TTC549 (cell line): ENCODE results near the gene ZBTB7B.

Source experiments
- FAIRE-seq: peaks from 2 replicates; lab custom pipeline; 2012; peaks lifted over from hg19 to GRCh38; lab: Jason Lieb, UNC

ZBTB7B gene

DNA sequence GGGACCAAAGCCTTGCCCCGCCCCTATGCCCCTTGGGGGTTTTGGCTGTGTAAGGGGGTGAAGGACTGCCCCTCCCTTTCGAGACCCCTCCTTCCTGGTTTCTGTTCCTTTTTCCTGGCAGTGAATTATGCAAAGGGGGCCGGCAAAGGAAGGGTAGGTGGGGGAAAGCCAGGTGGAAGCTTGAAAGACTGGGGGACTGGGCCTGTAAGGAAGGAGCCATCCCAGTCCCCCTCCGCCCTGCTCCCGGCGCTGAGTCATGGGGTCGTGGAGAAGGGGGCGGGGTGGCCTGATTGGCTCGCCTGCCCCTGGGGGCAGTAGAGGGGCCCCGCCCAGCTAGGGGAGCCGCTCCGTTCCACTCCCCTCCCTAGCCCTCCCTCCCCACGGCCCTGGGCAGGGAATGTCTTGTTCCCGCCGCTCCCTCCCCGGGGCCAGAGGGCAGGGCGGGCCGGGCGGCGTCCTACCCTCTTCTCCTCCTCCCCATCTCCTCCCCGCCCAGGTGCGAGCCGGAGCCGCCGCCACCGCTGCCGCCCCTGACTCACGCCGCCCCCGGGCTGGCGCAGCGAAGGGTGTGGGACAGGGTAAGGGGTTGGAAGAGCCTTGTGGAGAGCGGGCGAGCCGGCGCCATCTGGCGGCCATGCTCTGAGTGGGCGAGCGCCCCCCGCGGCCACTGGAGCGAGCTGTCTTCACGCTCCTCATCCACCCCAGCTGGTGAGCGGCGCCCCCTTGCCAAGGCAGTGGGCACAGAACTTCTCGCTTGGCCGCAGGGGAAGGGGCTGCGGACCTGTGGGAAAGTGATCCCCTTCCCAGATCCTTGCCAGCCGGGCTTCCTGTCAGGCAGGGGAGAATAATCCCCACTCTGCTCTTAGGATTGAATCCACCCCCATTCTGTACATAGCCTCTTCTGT lies 14.7 kb downstream of the ZBTB7B start:
- FAIRE-seq = no peak

DNA sequence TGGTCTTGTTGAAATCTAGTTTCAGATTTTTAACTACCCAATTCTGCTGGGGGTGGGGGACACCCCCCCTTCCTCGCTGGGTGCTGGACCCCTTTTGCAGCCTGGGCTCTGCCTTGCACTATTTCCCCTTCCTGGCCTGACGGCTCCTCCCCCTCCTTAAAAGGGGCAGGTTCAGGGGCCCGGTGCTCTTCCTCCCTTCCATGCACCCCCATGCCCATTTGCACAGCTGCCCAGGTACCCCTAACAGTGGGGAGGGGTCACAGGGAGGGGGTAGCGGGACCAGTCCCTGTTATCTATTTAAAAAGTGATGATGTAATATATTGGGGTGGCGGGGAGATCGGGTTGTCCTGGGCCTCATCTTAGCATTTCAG lies 15.3 kb downstream of the ZBTB7B start:
- no peak for FAIRE-seq

GRCh38 chr1:155018617-155019348 lies 16.2 kb downstream of the ZBTB7B start:
- FAIRE-seq = no peak

- no peak for FAIRE-seq
Observed at GRCh38 chr1:155019377-155020245, 17.0 kb downstream of the ZBTB7B start.

DNA sequence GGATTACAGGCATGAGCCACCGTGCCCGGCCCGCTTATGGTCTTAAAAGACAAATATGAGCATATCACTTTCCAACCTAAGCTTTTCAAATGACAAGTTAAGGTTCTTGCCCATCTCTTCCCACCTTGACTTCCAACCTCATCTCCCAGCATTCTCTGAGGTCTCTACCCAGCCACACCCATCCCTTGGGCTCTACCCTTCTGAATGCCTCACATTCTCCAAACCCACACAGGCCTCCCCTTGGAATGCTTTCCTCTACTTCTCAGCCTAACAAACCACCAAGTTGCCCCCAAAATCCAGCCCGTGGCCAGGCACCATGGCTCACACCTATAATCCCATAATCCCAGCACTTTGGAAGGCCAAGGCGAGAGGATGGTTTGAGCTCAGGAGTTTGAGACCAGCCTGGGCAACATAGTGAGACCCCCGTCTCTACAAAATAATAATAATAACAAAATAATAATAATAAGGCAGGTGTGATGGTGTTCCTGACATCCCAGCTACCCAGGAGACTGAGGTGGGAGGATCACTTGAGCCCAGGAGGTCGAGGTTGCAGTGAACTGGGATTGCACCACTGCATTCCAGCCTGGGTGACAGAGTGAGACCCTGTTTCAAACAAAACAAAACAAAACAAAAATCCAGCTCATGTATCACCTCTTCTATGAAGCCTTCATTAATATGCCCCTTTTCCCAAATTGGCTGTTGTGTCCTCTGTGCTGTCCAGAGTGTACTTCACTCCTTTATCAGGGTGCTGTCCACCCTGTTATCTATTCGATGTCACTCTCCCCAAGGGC lies 19.7 kb downstream of the ZBTB7B start:
- no peak for FAIRE-seq

GRCh38 chr1:155022927-155023236 lies 20.3 kb downstream of the ZBTB7B start:
- no peak for FAIRE-seq

DNA sequence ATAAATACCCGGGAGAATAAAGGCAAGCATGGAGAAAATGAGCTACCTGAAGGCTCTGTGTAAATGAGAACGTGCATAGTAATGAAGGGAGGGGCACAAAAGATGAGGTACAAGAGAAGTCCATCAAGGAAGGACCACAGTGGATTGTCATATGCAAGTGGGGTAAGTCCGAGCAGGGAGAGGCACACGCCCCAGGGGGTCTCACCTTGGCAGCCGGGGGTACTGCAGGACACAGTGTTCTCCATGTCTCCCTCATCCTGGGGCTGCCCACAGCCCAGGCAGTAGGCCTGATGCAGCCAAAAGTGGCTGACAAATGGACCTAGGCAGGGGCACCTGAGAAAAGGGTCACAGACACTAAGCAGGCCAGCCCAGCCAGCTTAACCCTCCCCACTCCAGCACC lies 21.0 kb downstream of the ZBTB7B start:
- FAIRE-seq = no peak

DNA sequence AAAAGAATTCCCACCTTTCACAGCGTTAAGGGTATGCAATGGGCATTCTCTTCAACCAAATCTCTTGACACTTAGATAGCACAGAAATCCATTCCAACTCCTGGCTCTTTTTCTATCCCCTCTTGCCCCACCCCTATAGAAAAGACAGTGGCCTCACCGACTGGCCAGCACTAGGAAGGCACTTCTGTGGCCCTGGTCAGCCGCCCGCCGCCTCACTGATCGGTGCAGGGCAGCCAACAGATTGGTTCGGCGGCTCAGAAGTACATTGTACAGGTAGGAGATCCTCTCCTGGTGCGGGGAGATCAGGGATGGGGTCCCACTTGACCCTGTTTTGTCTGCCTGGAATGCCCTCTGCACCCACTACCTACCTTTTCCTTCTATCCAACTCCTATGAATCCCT lies 21.7 kb downstream of the ZBTB7B start:
- FAIRE-seq = no peak

GRCh38 chr1:155026154-155026553 lies 23.6 kb downstream of the ZBTB7B start:
- no peak for FAIRE-seq

- no peak for FAIRE-seq
Observed at GRCh38 chr1:155026588-155026987, 24.0 kb downstream of the ZBTB7B start.

- no peak for FAIRE-seq
Observed at GRCh38 chr1:155029513-155030242, 27.1 kb downstream of the ZBTB7B start.

- FAIRE-seq = no peak
Observed at GRCh38 chr1:155030243-155030795, 27.7 kb downstream of the ZBTB7B start.

GRCh38 chr1:155030899-155031298 lies 28.3 kb downstream of the ZBTB7B start:
- no peak for FAIRE-seq

GRCh38 chr1:155032886-155033285 lies 30.3 kb downstream of the ZBTB7B start:
- no peak for FAIRE-seq

DNA sequence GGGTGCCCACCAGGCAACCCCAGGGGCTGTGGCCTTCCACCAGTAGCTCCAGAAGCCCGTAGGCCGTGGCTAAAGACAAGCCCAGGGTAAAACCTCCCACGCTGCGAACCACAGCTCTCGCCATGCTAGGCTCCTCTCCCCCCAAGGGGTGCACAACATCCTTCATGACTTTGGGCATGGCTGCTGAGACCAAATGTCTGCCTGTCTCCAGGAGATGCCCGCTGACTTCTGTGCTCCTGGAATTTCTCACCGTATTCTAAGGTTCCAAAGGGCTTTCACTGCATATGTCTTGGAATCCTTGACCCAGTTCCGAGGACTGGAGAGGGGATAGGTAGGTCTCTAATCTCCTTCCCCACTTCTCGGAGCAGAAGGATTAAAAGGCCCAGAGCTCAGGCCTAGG lies 30.9 kb downstream of the ZBTB7B start, which contains the start of the genes DCST1 and DCST2:
TSS of gene DCST1 (plus strand) at position 301 of the 400 bp plus-strand sequence. CDS start 213 bp downstream, outside the sequence.
TSS of gene DCST2 (minus strand) at position 258 of the 400 bp plus-strand sequence. CDS start at position 178, 80 bp downstream.
- FAIRE-seq = no peak

DNA sequence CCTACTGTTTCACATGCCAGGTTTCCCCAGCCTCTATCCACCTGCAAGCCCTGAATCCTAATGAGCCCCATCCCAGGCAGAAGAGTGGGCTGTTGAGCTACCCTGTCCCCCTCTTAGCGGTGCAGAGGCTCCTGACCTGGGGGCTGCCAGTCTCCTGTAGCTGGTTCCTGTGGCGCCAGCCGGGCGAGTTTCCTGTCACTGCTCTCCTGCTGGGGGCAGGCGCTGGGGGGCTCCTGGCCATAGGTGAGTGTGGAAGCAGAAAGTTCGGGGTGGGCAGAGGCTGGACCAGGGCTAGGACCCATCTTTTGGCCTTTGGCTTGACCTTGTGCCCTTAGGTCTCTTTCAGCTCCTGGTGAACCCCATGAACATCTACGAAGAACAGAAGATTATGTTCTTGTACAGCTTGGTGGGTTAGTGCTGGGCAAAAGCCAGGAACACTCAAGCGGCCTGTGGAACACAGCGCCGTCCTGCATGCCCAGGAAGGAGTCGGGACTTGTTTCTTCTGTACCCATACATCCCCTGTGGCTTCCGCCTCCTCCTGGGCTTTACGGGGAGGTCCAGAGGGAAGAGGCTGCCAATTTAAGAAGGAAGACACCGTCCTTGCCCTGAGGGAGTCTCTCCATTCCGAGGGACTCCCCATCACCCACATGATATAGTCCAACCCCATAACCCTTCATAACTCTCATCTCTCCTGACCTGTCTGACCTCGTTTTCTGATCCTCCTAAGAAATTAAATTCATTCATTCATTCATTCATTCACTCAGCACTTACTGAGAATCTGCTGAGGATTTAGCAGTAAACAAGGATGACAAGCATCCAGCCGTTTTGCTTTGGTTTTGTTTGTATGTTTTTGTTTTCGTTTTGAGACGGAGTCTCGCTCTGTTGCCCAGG lies 32.0 kb downstream of the ZBTB7B start:
- no peak for FAIRE-seq

GRCh38 chr1:155035936-155036335 lies 33.3 kb downstream of the ZBTB7B start:
- FAIRE-seq = no peak

DNA sequence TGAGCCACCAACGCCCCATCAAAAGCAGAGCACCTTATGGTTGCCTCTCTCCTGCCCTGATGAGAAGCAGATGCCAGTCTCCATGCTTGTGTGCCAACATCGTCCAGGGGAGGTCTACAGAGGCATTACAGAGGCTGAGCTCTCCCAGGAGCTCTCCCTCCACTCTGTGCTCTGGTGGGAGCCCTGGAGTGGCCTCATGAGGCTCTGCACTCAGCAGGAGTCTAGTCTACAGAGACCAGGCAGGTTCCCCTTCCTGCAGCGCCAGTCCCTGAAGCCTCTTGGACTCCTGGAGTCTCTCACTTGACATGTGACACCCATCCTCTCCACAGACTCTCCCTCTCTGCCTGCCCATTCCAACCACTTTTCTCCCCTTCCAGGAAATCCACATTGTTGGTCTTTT lies 34.4 kb downstream of the ZBTB7B start:
- no peak for FAIRE-seq

GRCh38 chr1:155037851-155038441 lies 35.3 kb downstream of the ZBTB7B start:
- no peak for FAIRE-seq
